Activated CD4-positive, CD25-positive, alpha-beta regulatory T cell treated with anti-CD3 and anti-CD28 coated beads, Interleukin-2, amount 50 U/mL, for 72 hours (primary cell): ENCODE measurements around the gene NQO2.
"Not testable (repeated sequence)": the region's sequence is repeated elsewhere in the genome, so short reads cannot be mapped to it uniquely, and the experiment has no call there.

Experiments
- DNase-seq: peaks from one replicate; pipeline ENCODE4 v3.0.0; 2021

NQO2 gene

GRCh38 chr6:2970753-2971419, 28.8 kb upstream of the NQO2 start:
- peak; percentile 64 for DNase-seq

GRCh38 chr6:2971420-2972218, 28.1 kb upstream of the NQO2 start, which contains the start of gene SERPINB6:
Gene SERPINB6, minus strand, starts transcription at chr6:2971567. Its CDS starts 12,235 bp downstream, at chr6:2959332.
- DNase-seq = peak; percentile 54

GRCh38 chr6:2972219-2972487, 27.5 kb upstream of the NQO2 start:
- DNase-seq = not testable (repeated sequence)

- not testable (repeated sequence) for DNase-seq
These were observed 27.0 kb upstream of the NQO2 start for GRCh38 chr6:2972685-2973084.

GRCh38 chr6:2973180-2973579, 26.5 kb upstream of the NQO2 start:
- not testable (repeated sequence) for DNase-seq

- DNase-seq = no peak
These were observed 26.0 kb upstream of the NQO2 start for GRCh38 chr6:2973676-2974075.

GRCh38 chr6:2976060-2976459, 23.6 kb upstream of the NQO2 start:
- no peak for DNase-seq

- DNase-seq = no peak
These were observed 23.1 kb upstream of the NQO2 start for GRCh38 chr6:2976571-2977085.

- no peak for DNase-seq
These were observed 22.4 kb upstream of the NQO2 start for GRCh38 chr6:2977290-2977689.

- no peak for DNase-seq
These were observed 21.7 kb upstream of the NQO2 start for GRCh38 chr6:2977799-2978590.

- no peak for DNase-seq
These were observed 20.8 kb upstream of the NQO2 start for GRCh38 chr6:2978923-2979322.

- no peak for DNase-seq
These were observed 19.8 kb upstream of the NQO2 start for GRCh38 chr6:2979819-2980464.

- DNase-seq = no peak
These were observed 19.2 kb upstream of the NQO2 start for GRCh38 chr6:2980465-2980855.

- DNase-seq = no peak
These were observed 17.1 kb upstream of the NQO2 start for GRCh38 chr6:2982426-2983117.

- no peak for DNase-seq
These were observed 14.8 kb upstream of the NQO2 start for GRCh38 chr6:2984738-2985406.

GRCh38 chr6:2986722-2987221, 12.9 kb upstream of the NQO2 start:
- no peak for DNase-seq

GRCh38 chr6:2988094-2988425, 11.6 kb upstream of the NQO2 start:
- DNase-seq = no peak

- DNase-seq = peak; percentile 79
These were observed 11.0 kb upstream of the NQO2 start for GRCh38 chr6:2988426-2989331.

- DNase-seq = peak; percentile 69
These were observed 10.1 kb upstream of the NQO2 start for GRCh38 chr6:2989332-2990247.
